GM19035 (cell line): Measurements from ENCODE around the gene FGFR3.

Source experiments
- ATAC-seq: cut with Tn5 transposase; IDR thresholded peaks from one replicate; pipeline ENCODE4 v1.9.1; 2021; ENCODE audit not compliant: unreplicated experiment

FGFR3 gene

DNA sequence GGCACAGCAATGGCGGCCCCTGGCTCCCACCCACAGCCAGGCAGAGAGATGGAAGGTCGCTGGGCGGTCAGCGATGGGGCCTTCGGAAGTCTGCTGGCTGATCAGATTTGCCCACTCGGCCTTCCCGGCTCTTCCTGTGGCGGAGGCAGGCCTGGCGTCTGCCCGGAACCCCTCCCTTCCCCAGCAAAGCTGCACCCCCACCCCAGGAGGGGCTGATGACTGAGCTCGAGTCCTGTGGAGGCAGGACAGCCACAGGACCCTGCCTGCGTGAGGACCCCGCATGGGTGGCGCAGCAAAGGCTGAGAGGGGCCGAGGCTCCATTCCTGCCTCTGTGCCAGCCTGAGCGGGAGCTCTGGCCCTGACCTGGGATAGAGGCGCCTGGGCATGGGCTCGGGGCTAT lies 37.0 kb upstream of the FGFR3 start:
- ATAC-seq = no peak

GRCh38 chr4:1756893-1757779 lies 36.0 kb upstream of the FGFR3 start:
- ATAC-seq = no peak

GRCh38 chr4:1757836-1758235 lies 35.3 kb upstream of the FGFR3 start:
- no peak for ATAC-seq

DNA sequence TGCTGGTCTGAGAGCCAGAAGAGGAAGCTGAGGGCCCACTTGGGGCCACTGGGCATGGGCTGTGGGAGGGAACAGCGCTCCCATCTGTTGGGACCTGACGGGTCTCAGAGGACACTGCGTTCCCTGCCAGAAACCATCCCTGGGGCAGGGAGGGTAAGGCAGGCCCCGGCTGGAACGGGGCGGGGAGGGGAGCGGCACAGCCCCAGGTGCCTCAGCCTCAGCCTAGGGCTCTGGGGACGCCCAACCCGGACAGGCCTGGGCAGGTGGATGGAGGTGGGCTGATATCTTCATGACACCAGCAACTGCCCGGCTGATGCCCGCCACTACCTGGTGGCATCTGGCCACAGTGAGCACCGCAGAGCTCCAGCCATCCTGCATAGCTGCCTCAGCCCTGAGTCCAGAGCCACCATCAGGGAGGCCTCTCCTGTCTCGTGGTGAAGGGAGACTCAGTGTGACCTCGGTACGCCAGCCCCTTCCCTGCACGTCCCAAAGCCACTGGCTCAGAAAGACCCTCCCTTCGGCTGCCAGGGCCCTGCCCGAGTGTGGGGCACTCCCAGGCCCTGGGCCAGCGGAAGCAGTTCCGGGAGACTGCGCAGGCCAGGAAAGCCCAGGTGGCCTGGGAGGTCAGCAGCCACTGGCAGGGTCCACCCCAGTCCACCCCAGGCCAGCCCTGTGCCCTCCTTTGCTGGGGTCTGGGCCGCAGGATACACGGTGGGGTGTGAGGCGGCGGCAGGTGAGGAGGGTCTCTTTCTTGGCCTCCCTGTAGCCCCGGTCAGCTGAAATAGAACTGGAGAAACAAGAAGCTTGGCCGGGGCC lies 34.6 kb upstream of the FGFR3 start:
- ATAC-seq = no peak

DNA sequence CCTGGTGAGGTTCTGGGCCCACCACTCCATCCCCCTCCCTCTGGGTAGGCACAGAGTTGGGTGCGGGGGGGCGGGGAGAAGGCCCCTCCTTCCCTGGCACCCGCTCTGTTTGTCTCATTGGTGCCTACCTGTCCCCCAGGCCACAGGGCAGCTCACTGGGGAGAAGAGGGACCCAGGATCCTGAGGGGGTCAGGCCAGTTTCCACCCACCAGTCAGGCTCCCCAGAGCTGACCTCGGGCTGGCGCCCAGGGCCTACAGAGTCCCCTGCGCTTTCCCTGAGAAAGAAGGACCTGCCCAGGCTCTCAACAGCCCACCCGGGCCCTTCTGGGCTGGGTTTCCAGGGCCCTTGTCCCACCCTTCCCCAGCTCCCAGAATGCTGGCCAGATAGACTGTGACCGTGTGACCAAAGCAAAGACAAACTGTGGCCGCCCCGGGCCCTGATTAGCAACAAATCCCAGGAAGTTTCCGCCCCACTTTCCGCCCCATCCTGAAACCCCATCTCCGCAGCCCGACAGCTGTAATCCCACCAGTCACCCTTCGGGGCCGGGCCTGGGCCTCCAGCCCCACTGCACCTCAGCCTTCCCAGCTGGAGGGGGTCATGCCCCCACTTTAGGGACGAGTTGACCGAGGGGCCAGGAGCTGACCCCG lies 33.8 kb upstream of the FGFR3 start:
- no peak for ATAC-seq

DNA sequence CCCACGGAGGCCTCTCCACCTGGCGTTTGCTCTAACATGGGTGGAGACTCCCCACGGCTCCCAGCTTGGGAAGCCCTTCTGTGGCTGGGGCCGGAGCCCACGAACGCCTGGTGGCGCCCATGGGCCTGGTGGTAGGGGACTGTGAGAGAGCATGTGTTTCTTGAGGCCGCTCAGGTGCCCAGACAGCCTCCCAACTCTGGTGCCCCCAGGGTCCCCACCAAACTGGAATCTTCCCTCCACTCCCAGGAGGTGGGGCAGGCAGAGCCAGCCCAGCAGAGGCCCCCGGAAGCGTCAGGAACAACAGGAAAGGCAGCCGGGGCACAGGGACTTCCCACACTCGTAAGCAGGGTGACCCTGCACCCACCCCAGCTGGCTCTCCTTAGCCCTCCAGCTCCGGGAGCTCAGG lies 33.3 kb upstream of the FGFR3 start:
- no peak for ATAC-seq

- no peak for ATAC-seq
Measured at GRCh38 chr4:1760521-1761071, 32.5 kb upstream of the FGFR3 start.

GRCh38 chr4:1761130-1761689 lies 31.9 kb upstream of the FGFR3 start:
- ATAC-seq = no peak

- no peak for ATAC-seq
Measured at GRCh38 chr4:1762264-1763010, 30.7 kb upstream of the FGFR3 start.

- ATAC-seq = no peak
Measured at GRCh38 chr4:1763070-1763549, 30.0 kb upstream of the FGFR3 start.

DNA sequence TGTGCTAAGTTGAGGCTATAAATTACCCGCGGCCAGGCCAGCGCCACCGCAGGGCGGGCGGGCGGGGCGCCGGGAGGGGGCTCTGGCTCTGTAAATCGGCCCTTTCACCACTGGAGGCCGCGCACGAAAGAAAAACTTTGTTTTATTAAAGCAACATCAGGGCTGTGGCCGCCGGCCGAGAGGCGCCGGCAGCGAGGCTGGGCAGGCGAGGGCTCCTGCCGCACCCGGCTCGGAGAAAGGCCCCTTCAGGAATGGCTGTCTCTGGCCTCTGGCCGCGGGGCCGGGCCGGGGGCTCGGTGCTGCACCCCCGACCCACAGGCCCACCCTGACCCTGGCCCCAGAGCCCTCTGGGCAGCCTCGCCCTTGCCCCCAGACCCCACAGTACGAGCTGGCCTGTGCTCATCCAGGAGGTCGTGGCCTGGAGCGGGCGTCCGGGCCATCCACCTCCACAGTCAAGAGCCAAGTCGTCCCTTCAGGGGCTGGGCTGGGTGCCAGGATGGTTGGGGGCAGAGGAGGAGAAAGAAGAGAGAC lies 29.5 kb upstream of the FGFR3 start:
- no peak for ATAC-seq

DNA sequence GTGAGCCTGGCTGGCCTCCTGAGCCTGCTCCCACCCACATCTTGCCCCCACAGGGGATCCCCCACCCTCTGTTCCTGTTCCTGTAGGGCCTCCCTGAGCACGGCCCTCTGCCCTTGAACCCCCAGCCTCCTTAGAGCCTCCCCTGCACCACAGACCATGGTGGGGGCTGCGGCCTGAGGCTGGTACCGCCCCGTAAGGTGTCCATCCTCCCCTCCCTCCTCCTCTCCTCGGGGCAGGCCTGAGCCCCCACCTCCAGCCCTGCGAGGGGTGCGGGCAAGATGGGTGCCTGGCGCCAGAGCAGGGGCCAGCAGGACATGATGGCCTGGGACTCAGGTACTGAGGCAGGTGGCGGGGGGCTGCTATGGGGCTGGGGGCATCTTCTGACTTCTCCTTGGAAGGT lies 28.4 kb upstream of the FGFR3 start:
- ATAC-seq = no peak

GRCh38 chr4:1765409-1766072 lies 27.6 kb upstream of the FGFR3 start:
- ATAC-seq = no peak

- ATAC-seq = no peak
Measured at GRCh38 chr4:1766106-1767060, 26.7 kb upstream of the FGFR3 start.

DNA sequence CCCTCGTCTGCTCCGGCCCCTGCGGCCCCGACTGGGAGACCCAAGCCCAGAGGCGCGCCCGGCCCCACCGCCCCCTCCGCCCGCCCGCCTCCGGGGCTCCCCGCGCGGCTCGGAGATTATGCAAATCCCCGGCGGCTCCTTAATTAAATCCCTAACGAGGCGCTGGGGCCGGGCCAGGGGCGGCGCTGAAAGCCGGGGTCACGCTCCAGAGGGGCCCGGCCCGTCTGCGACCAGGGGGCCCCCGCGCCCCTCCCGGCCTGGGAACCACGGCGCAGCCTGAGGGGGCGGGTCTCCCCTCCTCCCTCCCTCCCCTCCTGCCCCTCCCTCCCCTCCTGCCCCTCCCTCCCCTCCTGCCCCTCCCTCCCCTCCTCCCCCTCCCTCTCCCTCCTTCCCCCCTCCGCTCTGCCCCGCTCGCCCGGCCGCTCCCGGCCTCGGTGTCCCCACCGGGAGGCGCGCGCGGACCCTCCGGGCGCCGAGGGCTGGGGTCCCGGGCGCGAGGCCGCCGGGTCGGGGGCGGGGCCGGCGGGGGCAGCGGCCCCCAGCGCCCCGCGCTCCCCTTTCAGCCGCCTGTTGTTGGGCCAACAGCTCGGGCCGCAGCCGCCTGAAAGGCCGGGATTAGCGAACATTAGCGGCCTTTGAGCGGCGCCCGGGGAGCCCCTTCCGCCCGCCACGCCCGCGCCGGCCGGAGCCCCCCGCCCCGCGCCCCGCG lies 25.9 kb upstream of the FGFR3 start:
- ATAC-seq = no peak

- ATAC-seq = no peak
Measured at GRCh38 chr4:1767770-1768366, 25.2 kb upstream of the FGFR3 start.

DNA sequence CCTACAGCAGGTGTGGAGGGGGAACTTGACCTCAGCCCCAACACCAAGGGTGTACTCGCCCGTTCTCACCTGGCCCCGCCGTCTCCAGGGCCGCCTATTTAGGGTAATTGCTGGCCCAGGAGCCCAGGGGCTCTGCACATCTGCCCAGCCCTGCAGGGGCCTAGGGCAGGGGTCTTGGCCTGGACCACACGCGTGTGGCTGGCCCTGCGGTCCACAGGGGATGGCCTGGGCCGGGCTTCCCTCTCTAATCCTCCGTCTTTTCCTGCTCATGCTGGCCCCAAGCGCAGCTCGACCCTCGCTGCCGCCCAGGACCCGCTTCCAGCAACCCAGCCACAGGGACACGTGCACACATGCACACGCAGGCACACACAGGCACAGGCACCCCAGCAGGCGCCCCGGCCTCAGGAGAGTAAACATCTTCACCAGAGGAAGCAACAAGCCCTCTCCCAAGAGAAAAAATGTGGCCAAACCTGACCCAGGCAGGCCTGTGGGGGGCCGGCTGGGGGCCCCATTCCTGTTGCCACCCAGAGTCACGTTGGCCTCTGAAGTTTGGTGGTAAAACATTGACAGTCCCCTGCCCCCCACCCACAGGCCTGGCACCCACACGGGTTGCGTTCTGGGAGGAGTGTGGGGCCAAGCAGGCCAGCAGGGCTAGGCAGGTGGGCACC lies 24.6 kb upstream of the FGFR3 start:
- no peak for ATAC-seq
